Measurements from ENCODE around the gene KCNMA1. TPM values are rescaled to one million over a fixed set of nuclear protein-coding genes. Genes with fewer than 3 reads are reported as not detected.

The KCNMA1 gene
- total RNA-seq, 1 experiment from 2014 or later = 0.49 TPM

DNA sequence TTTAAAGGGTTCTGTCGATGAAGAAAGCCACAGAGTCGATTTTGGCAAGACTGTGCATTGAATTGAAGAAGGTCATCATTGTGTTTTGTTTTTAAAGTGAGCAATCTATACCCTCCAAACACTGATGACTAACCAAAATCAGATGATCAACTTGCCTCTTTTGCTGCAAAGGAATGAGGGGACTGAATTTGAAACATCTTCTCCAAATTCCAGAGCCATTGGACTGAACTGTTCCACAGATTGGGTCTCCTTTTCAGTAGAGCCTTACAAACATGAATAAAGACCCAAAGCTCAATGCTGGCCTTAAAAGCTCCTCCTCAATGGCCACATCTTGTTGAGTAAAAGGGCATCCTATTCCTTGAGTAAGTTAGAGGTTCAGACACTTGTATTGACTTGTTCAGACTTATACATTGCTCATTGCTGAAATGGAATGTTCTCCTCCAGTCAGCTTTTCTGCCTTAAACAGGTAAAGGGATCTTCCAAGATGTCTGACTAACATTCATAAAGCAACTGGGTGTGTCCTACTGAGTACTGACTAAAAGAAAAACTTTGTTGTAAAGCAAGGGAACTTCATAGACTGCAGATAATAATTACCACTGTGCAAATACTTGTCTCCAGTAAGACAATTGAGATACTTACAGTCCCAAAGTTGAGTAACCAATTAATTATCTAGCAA, 630.6 kb downstream of the KCNMA1 start:
- CTCF ChIA-PET = no interaction called here
- no TSS peak for BruUV-seq (replicated peaks)
- no peaks in the 10 kb centered on the region for H3K9me3 ChIP-seq (ENCODE audit: control insufficient read depth in 1 of 2, insufficient read depth in 1 of 2, low read depth in 1 of 2, low read length in 2 of 2)
- POLR2A ChIA-PET = no interaction called here
- intact Hi-C loops (cut with micrococcal nuclease) = no loop called here
- no peak for ATAC-seq
- peaks cover 55% of the 10 kb centered on the region for H3K27me3 ChIP-seq (ENCODE audit: insufficient read depth, low read length)
- H2AFZ ChIP-seq (ENCODE audit: low read depth, low read length, poor library complexity, severe bottlenecking) = no peak overlapping the region
- H3K4me1 ChIP-seq (ENCODE audit: control insufficient read depth in 1 of 2, insufficient read depth in 2 of 2, low read length in 2 of 2) = no peaks in the 10 kb centered on the region
- RAD21 ChIA-PET (ENCODE audit: low non-redundant PET in 1 of 2, low total read pairs in 2 of 2, uncharacterized antibody in 2 of 2, unreplicated experiment in 2 of 2) = no interaction called here
- H3K9me2 ChIP-seq (ENCODE audit: insufficient read depth) = no peaks in the 10 kb centered on the region
- H3K79me2 ChIP-seq (ENCODE audit: insufficient read depth, low read length) = no peaks in the 10 kb centered on the region
- H3K9ac ChIP-seq (ENCODE audit: low read length) = no peak overlapping the region
- H3K36me3 ChIP-seq (ENCODE audit: control insufficient read depth in 1 of 2, insufficient read depth in 2 of 2, low read length in 2 of 2) = no peaks in the 10 kb centered on the region
- no peak overlapping the region for H3K27ac ChIP-seq (ENCODE audit: low read depth, low read length)
- no peaks in the 10 kb centered on the region for H4K20me1 ChIP-seq (ENCODE audit: insufficient read depth)
- no peak overlapping the region for H3K4me3 ChIP-seq (replicated peaks in 1 of 2; ENCODE audit: low read depth in 1 of 2, low read length in 2 of 2)
- no peak overlapping the region for H3K4me2 ChIP-seq (ENCODE audit: low read length)
- TF ChIP-seq FOSL1 (IDR thresholded peaks at IDR 0.05; ENCODE audit: low read depth) = no peak
- no peak for TF ChIP-seq SIN3A (IDR thresholded peaks at IDR 0.05; ENCODE audit: low read depth)
- TF ChIP-seq SP1 (IDR thresholded peaks at IDR 0.05; ENCODE audit: low read depth) = no peak
- no peak for TF ChIP-seq SRF (IDR thresholded peaks at IDR 0.05; ENCODE audit: low read depth)
- no peak for TF ChIP-seq EGR1 (IDR thresholded peaks at IDR 0.05; ENCODE audit: low read depth)
- no peak for TF ChIP-seq POLR2AphosphoS5 (IDR thresholded peaks at IDR 0.05; ENCODE audit: low read depth, low read length)
- TF ChIP-seq CBX3 (IDR thresholded peaks at IDR 0.05; ENCODE audit: low read depth) = no peak
- TF ChIP-seq, protein P1, sequence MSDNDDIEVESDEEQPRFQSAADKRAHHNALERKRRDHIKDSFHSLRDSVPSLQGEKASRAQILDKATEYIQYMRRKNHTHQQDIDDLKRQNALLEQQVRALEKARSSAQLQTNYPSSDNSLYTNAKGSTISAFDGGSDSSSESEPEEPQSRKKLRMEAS (IDR thresholded peaks at IDR 0.05) = no peak
- TF ChIP-seq EZH2 (IDR thresholded peaks at IDR 0.05) = no peak
- TF ChIP-seq CEBPB (IDR thresholded peaks at IDR 0.05; ENCODE audit: low read depth) = no peak
- TF ChIP-seq RAD21 (IDR thresholded peaks at IDR 0.05; ENCODE audit: low read depth) = no peak
- no peak for TF ChIP-seq ZFX (IDR thresholded peaks at IDR 0.05)
- no peak for TF ChIP-seq JUND (IDR thresholded peaks at IDR 0.05)
- TF ChIP-seq ZNF274 (IDR thresholded peaks at IDR 0.05; ENCODE audit: low read depth, low read length) = no peak
- no peak for TF ChIP-seq YY1 (IDR thresholded peaks at IDR 0.05; ENCODE audit: extremely low read depth, insufficient replicate concordance, low read depth, low read length)
- TF ChIP-seq TCF7L2 (IDR thresholded peaks at IDR 0.05; ENCODE audit: borderline replicate concordance, extremely low read depth, insufficient read depth, insufficient read length) = no peak
- TF ChIP-seq POLR2A (IDR thresholded peaks at IDR 0.05; ENCODE audit: borderline replicate concordance, extremely low read depth, insufficient read depth, insufficient read length) = no peak
- TF ChIP-seq, protein P2, sequence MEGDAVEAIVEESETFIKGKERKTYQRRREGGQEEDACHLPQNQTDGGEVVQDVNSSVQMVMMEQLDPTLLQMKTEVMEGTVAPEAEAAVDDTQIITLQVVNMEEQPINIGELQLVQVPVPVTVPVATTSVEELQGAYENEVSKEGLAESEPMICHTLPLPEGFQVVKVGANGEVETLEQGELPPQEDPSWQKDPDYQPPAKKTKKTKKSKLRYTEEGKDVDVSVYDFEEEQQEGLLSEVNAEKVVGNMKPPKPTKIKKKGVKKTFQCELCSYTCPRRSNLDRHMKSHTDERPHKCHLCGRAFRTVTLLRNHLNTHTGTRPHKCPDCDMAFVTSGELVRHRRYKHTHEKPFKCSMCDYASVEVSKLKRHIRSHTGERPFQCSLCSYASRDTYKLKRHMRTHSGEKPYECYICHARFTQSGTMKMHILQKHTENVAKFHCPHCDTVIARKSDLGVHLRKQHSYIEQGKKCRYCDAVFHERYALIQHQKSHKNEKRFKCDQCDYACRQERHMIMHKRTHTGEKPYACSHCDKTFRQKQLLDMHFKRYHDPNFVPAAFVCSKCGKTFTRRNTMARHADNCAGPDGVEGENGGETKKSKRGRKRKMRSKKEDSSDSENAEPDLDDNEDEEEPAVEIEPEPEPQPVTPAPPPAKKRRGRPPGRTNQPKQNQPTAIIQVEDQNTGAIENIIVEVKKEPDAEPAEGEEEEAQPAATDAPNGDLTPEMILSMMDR (IDR thresholded peaks at IDR 0.05 in 2 of 3, conservative IDR thresholded peaks at IDR 0.05 in 1 of 3; ENCODE audit: borderline replicate concordance in 1 of 3, insufficient read depth in 1 of 3, low read depth in 2 of 3, low read length in 2 of 3) = no peak
- TF ChIP-seq ELF1 (IDR thresholded peaks at IDR 0.05; ENCODE audit: borderline replicate concordance, low read depth) = no peak
- DNase-seq (ENCODE audit: low read depth, low spot score) = no peak

Data from HCT116 (cell line).